Astrocyte (in vitro differentiated cells and primary cell): ENCODE data around the gene CEP350. TPM values are rescaled to one million over a fixed set of nuclear protein-coding genes. Genes with fewer than 3 reads are reported as not detected.
A peak's percentile ranks its signal among the peaks of the same experiment; 100 is the strongest.

Experiments
- DNase-seq: peaks from one replicate; pipeline ENCODE4 v3.0.0-alpha.2; 2010; ENCODE audit warnings: low read depth
- FAIRE-seq: peaks from 2 replicates; lab custom pipeline; 2011; peaks lifted over from hg19 to GRCh38; lab: Jason Lieb, UNC
- H2AFZ ChIP-seq: 2 replicates; pipeline ENCODE4 v1.6.0; 2012; ENCODE audit warnings: low read depth, low read length, inconsistent platforms
- H3K27ac ChIP-seq: 2 replicates; pipeline ENCODE4 v1.5.1; 2011; ENCODE audit warnings: low read depth, low read length, inconsistent platforms
- H3K27me3 ChIP-seq: 2 replicates; pipeline ENCODE4 v1.6.0; 2011; ENCODE audit warnings: low read length, inconsistent platforms; ENCODE audit not compliant: insufficient read depth
- H3K36me3 ChIP-seq: 2 replicates; pipeline ENCODE4 v1.5.1; 2011; ENCODE audit warnings: low read length, inconsistent platforms; ENCODE audit not compliant: insufficient read depth
- H3K4me1 ChIP-seq: 2 replicates; pipeline ENCODE4 v1.5.1; 2011; ENCODE audit warnings: low read length, inconsistent platforms; ENCODE audit not compliant: insufficient read depth
- H3K4me2 ChIP-seq: 2 replicates; pipeline ENCODE4 v1.6.0; 2012; ENCODE audit warnings: low read length, inconsistent platforms
- H3K4me3 ChIP-seq: 2 replicates; pipeline ENCODE4 v1.5.1; 2011; ENCODE audit warnings: low read depth, mild to moderate bottlenecking, low read length, inconsistent platforms; ENCODE audit not compliant: insufficient read depth
- H3K79me2 ChIP-seq: 2 replicates; pipeline ENCODE4 v1.6.0; 2012; ENCODE audit warnings: mild to moderate bottlenecking, low read length, inconsistent platforms; ENCODE audit not compliant: insufficient read depth
- H3K9ac ChIP-seq: 2 replicates; pipeline ENCODE4 v1.6.0; 2012; ENCODE audit warnings: mild to moderate bottlenecking, low read length, inconsistent platforms
- H3K9me3 ChIP-seq: 2 replicates; pipeline ENCODE4 v1.5.1; 2012; ENCODE audit warnings: low read depth, mild to moderate bottlenecking, low read length, inconsistent platforms; ENCODE audit not compliant: insufficient read depth
- H4K20me1 ChIP-seq: 2 replicates; pipeline ENCODE4 v1.6.0; 2012; ENCODE audit warnings: low read length, inconsistent platforms; ENCODE audit not compliant: insufficient read depth
- H3K27ac Mint-ChIP-seq: one replicate; pipeline ENCODE4 v1.8.0; 2021; ENCODE audit warnings: mild to moderate bottlenecking, mixed read lengths; ENCODE audit not compliant: unreplicated experiment
- H3K27me3 Mint-ChIP-seq: one replicate; pipeline ENCODE4 v1.8.0; 2021; ENCODE audit warnings: low read depth, mixed read lengths; ENCODE audit not compliant: unreplicated experiment
- H3K36me3 Mint-ChIP-seq: one replicate; pipeline ENCODE4 v1.8.0; 2021; ENCODE audit warnings: low read depth, mixed read lengths; ENCODE audit not compliant: unreplicated experiment
- H3K4me1 Mint-ChIP-seq: one replicate; pipeline ENCODE4 v1.8.0; 2021; ENCODE audit warnings: low read depth, mixed read lengths; ENCODE audit not compliant: unreplicated experiment
- H3K4me3 Mint-ChIP-seq: one replicate; pipeline ENCODE4 v1.8.0; 2021; ENCODE audit warnings: mild to moderate bottlenecking, moderate library complexity, mixed read lengths; ENCODE audit not compliant: unreplicated experiment
- H3K9me3 Mint-ChIP-seq: one replicate; pipeline ENCODE4 v1.8.0; 2021; ENCODE audit warnings: mild to moderate bottlenecking, mixed read lengths; ENCODE audit not compliant: unreplicated experiment
- EZH2 ChIP-seq: IDR thresholded peaks from 2 replicates; pipeline ENCODE4 v1.6.1; 2012; ENCODE audit warnings: mild to moderate bottlenecking, low read length, inconsistent platforms; ENCODE audit not compliant: insufficient read depth
- total RNA-seq: library from RNA; stranded (reverse); gene quantifications from 2 replicates; pipeline ENCODE4 v1.2.1, GENCODE V29; 2021
- TF ChIP-seq, protein P1 (sequence below): IDR thresholded peaks from 2 replicates; pipeline ENCODE4 v1.5.1; 2011; ENCODE audit warnings: low read depth, mild to moderate bottlenecking, inconsistent platforms, low read length, moderate library complexity; ENCODE audit not compliant: insufficient read depth

The CEP350 gene
- total RNA-seq, 1 donor from 2014 or later = 29.2 TPM

DNA sequence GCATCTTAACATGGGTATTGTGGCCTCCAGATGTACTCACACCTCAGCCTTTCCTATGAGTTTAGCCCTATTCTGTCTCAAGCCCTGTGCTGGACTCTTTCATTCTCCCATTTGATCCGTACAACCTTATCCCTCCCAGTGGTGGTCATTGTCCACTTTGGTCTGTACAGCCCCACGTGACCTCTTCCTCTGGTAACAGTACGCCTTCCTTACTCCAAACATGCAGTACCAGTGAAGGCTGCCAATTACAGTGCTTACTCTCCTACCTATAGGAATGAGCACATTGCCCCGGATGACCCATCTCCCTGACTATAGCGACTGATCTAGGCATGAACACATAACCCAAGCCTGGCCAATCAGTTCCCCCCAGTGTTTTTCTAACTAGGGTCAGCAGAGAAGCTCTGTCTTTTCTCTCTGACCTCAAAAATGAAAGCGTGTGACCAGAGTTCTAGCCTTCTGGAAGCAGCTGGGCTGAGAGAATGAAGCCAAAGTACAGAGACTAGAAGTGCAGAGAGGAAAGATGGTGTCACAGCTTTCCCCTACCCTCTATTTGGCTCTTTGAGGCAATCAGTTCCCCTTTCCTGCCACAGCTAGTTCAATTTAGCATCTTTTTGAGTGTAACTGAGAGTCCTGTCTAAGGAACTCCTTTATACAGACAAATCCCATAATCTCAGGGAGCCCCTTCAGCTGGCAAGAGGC lies 190.2 kb downstream of the CEP350 start:
- H2AFZ ChIP-seq = no peak overlapping the region
- H4K20me1 ChIP-seq = no peaks in the 10 kb centered on the region
- DNase-seq = no peak
- H3K4me2 ChIP-seq = no peak overlapping the region
- H3K27me3 ChIP-seq = no peaks in the 10 kb centered on the region
- H3K4me3 ChIP-seq = no peak overlapping the region
- H3K9me3 Mint-ChIP-seq = no peaks in the 10 kb centered on the region
- H3K4me1 ChIP-seq = no peaks in the 10 kb centered on the region
- H3K27ac Mint-ChIP-seq = no peak overlapping the region
- FAIRE-seq = no peak
- no peak for TF ChIP-seq EZH2
- TF ChIP-seq, protein P1, sequence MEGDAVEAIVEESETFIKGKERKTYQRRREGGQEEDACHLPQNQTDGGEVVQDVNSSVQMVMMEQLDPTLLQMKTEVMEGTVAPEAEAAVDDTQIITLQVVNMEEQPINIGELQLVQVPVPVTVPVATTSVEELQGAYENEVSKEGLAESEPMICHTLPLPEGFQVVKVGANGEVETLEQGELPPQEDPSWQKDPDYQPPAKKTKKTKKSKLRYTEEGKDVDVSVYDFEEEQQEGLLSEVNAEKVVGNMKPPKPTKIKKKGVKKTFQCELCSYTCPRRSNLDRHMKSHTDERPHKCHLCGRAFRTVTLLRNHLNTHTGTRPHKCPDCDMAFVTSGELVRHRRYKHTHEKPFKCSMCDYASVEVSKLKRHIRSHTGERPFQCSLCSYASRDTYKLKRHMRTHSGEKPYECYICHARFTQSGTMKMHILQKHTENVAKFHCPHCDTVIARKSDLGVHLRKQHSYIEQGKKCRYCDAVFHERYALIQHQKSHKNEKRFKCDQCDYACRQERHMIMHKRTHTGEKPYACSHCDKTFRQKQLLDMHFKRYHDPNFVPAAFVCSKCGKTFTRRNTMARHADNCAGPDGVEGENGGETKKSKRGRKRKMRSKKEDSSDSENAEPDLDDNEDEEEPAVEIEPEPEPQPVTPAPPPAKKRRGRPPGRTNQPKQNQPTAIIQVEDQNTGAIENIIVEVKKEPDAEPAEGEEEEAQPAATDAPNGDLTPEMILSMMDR = no peak
- no peaks in the 10 kb centered on the region for H3K9me3 ChIP-seq
- H3K36me3 Mint-ChIP-seq = no peaks in the 10 kb centered on the region
- H3K27ac ChIP-seq = no peak overlapping the region
- no peaks in the 10 kb centered on the region for H3K4me1 Mint-ChIP-seq
- H3K27me3 Mint-ChIP-seq = peaks cover 8% of the 10 kb centered on the region
- H3K36me3 ChIP-seq = no peaks in the 10 kb centered on the region
- no peak overlapping the region for H3K9ac ChIP-seq
- H3K79me2 ChIP-seq = no peaks in the 10 kb centered on the region
- H3K4me3 Mint-ChIP-seq = peak overlapping the region; percentile 3

DNA sequence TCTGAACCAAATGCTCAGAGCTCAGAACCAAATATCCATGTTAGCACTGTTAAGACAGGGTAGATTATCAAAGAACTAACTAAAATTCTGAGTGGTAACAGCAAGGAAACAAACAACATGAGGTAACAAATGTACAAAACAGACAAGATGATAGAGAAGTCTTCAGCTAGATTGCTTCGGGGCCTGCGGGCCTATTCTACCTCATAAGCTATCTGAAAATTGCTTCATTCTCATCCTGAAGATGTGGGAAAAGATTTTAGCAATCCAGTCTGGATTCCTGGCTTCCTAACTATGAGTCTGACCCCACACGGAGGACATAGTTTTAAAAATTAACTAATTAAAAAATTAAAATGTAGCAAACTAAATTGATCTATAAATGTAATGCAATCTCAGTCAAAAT lies 190.8 kb downstream of the CEP350 start:
- Histone ChIP-seq H3K4me1 (no peaks in the 10 kb centered on the region), H3K36me3 (no peaks in the 10 kb centered on the region), H3K9ac (no peak overlapping the region), H3K79me2 (no peaks in the 10 kb centered on the region), H3K9me3 (no peaks in the 10 kb centered on the region), H3K4me2 (no peak overlapping the region), H3K27ac (no peak overlapping the region), H2AFZ (no peak overlapping the region), H3K27me3 (no peaks in the 10 kb centered on the region), H3K4me3 (no peak overlapping the region), H4K20me1 (no peaks in the 10 kb centered on the region)
- Mint-ChIP-seq H3K27ac (no peak overlapping the region), H3K27me3 (peaks cover 8% of the 10 kb centered on the region), H3K4me3 (peak overlapping the region; percentile 3), H3K36me3 (no peaks in the 10 kb centered on the region), H3K9me3 (no peaks in the 10 kb centered on the region), H3K4me1 (no peaks in the 10 kb centered on the region)
- TF ChIP-seq, protein P1 = no peak
- TF ChIP-seq EZH2 = no peak
- DNase-seq (no peak), FAIRE-seq (no peak)

DNA sequence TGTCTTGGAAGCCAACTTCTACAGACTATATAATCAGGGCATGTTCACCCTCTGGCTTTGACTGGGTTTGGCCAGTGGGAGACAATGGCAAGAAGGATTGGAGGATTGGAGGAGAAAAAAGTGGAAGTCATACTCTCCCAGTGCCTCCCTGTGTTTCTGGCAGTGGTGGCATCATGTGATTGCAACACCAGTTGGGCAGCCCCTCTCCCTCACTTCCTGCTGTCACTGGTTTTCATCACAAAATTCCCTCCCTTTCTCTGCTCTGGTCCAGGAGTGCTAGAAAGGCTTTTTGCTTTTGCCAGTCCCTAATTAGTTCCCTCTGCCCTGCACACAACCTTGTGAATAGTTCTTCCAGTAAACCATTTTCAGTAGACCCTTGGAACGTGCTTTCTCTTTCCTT lies 196.4 kb downstream of the CEP350 start:
- Mint-ChIP-seq H3K4me3 (no peak overlapping the region), H3K9me3 (no peaks in the 10 kb centered on the region), H3K27ac (no peak overlapping the region), H3K36me3 (no peaks in the 10 kb centered on the region), H3K4me1 (peaks cover 8% of the 10 kb centered on the region), H3K27me3 (peaks cover 6% of the 10 kb centered on the region)
- H3K4me2 ChIP-seq = peak overlapping the region; percentile 57
- H3K4me3 ChIP-seq = no peak overlapping the region
- H3K79me2 ChIP-seq = peaks cover 12% of the 10 kb centered on the region
- peaks cover 6% of the 10 kb centered on the region for H4K20me1 ChIP-seq
- DNase-seq (no peak), FAIRE-seq (no peak)
- H3K27me3 ChIP-seq = no peaks in the 10 kb centered on the region
- peaks cover 21% of the 10 kb centered on the region for H3K4me1 ChIP-seq
- TF ChIP-seq, protein P1 = no peak
- TF ChIP-seq EZH2 = no peak
- no peaks in the 10 kb centered on the region for H3K9me3 ChIP-seq
- no peaks in the 10 kb centered on the region for H3K36me3 ChIP-seq
- no peak overlapping the region for H2AFZ ChIP-seq
- no peak overlapping the region for H3K9ac ChIP-seq
- H3K27ac ChIP-seq = peak overlapping the region; percentile 26
